Measurements from ENCODE around the gene SYCP2L.

SYCP2L gene

GRCh38 chr6:11008821-11009220 lies 122.0 kb downstream of the SYCP2L start:
- H3K4me3 ChIP-seq (ENCODE audit: low read depth, low read length): no peak overlapping the region
- no peak for TF ChIP-seq CTCF (IDR thresholded peaks at IDR 0.05; ENCODE audit: low read depth, low read length)

- TF ChIP-seq CTCF (IDR thresholded peaks at IDR 0.05; ENCODE audit: low read depth, low read length): no peak
- H3K4me3 ChIP-seq (ENCODE audit: low read depth, low read length): peak overlapping the region; percentile 1; the same call in 1 of the 2 replicates
These were observed 122.5 kb downstream of the SYCP2L start for GRCh38 chr6:11009353-11009752.

- no peak for TF ChIP-seq CTCF (IDR thresholded peaks at IDR 0.05; ENCODE audit: low read depth, low read length)
- no peak overlapping the region for H3K4me3 ChIP-seq (ENCODE audit: low read depth, low read length)
These were observed 125.0 kb downstream of the SYCP2L start for GRCh38 chr6:11011787-11012234.

GRCh38 chr6:11012295-11012754 lies 125.5 kb downstream of the SYCP2L start:
- H3K4me3 ChIP-seq (ENCODE audit: low read depth, low read length): no peak overlapping the region
- no peak for TF ChIP-seq CTCF (IDR thresholded peaks at IDR 0.05; ENCODE audit: low read depth, low read length)

- H3K4me3 ChIP-seq (ENCODE audit: low read depth, low read length): no peak overlapping the region
- no peak for TF ChIP-seq CTCF (IDR thresholded peaks at IDR 0.05; ENCODE audit: low read depth, low read length)
These were observed 126.3 kb downstream of the SYCP2L start for GRCh38 chr6:11012976-11013720.

GRCh38 chr6:11013721-11014070 lies 126.8 kb downstream of the SYCP2L start:
- TF ChIP-seq CTCF (IDR thresholded peaks at IDR 0.05; ENCODE audit: low read depth, low read length): no peak
- no peak overlapping the region for H3K4me3 ChIP-seq (ENCODE audit: low read depth, low read length)

GRCh38 chr6:11015102-11015501 lies 128.2 kb downstream of the SYCP2L start:
- no peak for TF ChIP-seq CTCF (IDR thresholded peaks at IDR 0.05; ENCODE audit: low read depth, low read length)
- H3K4me3 ChIP-seq (ENCODE audit: low read depth, low read length): no peak overlapping the region
